Kidney (tissue), 14 donors: Measurements from ENCODE around the gene TMEM30B. TPM values are rescaled to one million over a fixed set of nuclear protein-coding genes. Genes with fewer than 3 reads are reported as not detected.

Experiments
- DNase-seq, 5 donors: peaks; one replicate each; pipeline ENCODE4 v3.0.0-alpha.2; 2013 to 2020
- FAIRE-seq: peaks from 2 replicates; lab custom pipeline; 2012; peaks lifted over from hg19 to GRCh38; lab: Jason Lieb, UNC
- H3K27ac ChIP-seq, 2 donors: one replicate each; pipeline ENCODE4 v1.7.0; 2013; ENCODE audit warnings: low read depth in 2 of 2, low read length in 2 of 2, inconsistent platforms in 1 of 2
- H3K27me3 ChIP-seq: one replicate; pipeline ENCODE4 v1.7.1; 2013; ENCODE audit warnings: low read length, inconsistent platforms; ENCODE audit not compliant: control insufficient read depth, insufficient read depth
- H3K36me3 ChIP-seq, 3 donors: one replicate each; pipeline versions ENCODE4 v1.7.0 to v1.7.1; 2013; ENCODE audit warnings: low read length in 3 of 3, control low read depth in 1 of 3, inconsistent platforms in 1 of 3; ENCODE audit not compliant: insufficient read depth in 3 of 3, control insufficient read depth in 2 of 3
- H3K4me1 ChIP-seq, 3 donors: one replicate each; pipeline versions ENCODE4 v1.7.0 to v1.7.1; 2013; ENCODE audit warnings: low read length in 3 of 3, inconsistent platforms in 1 of 3, low read depth in 1 of 3; ENCODE audit not compliant: control insufficient read depth in 2 of 3, insufficient read depth in 2 of 3
- H3K4me3 ChIP-seq, 3 donors: one replicate each; pipeline versions ENCODE4 v1.7.0 to v1.8.1; 2013; ENCODE audit warnings: low read length in 3 of 3, control low read depth in 1 of 3, inconsistent platforms in 1 of 3
- H3K9ac ChIP-seq, 3 donors: one replicate each; pipeline versions ENCODE4 v1.7.0 to v1.7.1; 2013; ENCODE audit warnings: low read length in 3 of 3, control low read depth in 1 of 3, inconsistent platforms in 1 of 3
- H3K9me3 ChIP-seq, 3 donors: one replicate each; pipeline versions ENCODE4 v1.7.0 to v1.7.1; 2013; ENCODE audit warnings: low read length in 3 of 3, control low read depth in 1 of 3, inconsistent platforms in 1 of 3; ENCODE audit not compliant: control insufficient read depth in 2 of 3, insufficient read depth in 1 of 3
- CTCF ChIP-seq: IDR thresholded peaks from 3 replicates; pipeline ENCODE4 v1.5.1; 2012; ENCODE audit warnings: mild to moderate bottlenecking, moderate library complexity, borderline replicate concordance; ENCODE audit not compliant: insufficient read depth; ENCODE audit errors: extremely low read depth
- intact Hi-C: fragments of 100-400 bp; cut with DNase I; formaldehyde crosslinking; loops from one replicate; pipeline ENCODE4 v1.11.1; 2022
- polyA plus RNA-seq: library from polyadenylated mRNA; stranded (reverse); fragments of 350-450 nt; fragmentation: Illumina TruSeq; extraction: RNeasy Lipid Tissue Mini Kit (QIAGEN cat#74804); gene quantifications from one replicate; pipeline ENCODE4 v1.2.3, GENCODE V29; 2014; ENCODE audit warnings: low read depth, low replicate concordance; ENCODE audit not compliant: insufficient read depth
- total RNA-seq: library from RNA; stranded (reverse); fragmentation: NEBNext Ultra II Directional; extraction: Animal tissue kit (Norgen Biotek cat#: 25700); gene quantifications from one replicate; pipeline ENCODE4 v1.2.1, GENCODE V29; 2021
- donor health status: control.
- donor health status: control.
- donor health status: control.
- donor health status: control.
- donor health status: control.
- donor health status: DM: yes; HTN: yes; CAD: no.
- donor health status: Normal renal cell carcinoma (clear cell type).

Gene TMEM30B
- total and polyA plus RNA-seq, 2 donors from 2014 or later: 9.4 to 20.4 TPM

GRCh38 chr14:61254808-61255526 lies 26.2 kb downstream of the TMEM30B start:
- H3K27ac ChIP-seq: no peak overlapping the region
- H3K4me3 ChIP-seq: no peak overlapping the region
- H3K36me3 ChIP-seq: no peaks in the 10 kb centered on the region
- intact Hi-C loops: loop anchor here (5.0 kb wide), 1 partner anchor 628 kb away; no protein-coding TSS in a partner anchor
- H3K9me3 ChIP-seq: no peaks in the 10 kb centered on the region
- H3K9ac ChIP-seq: no peak overlapping the region
- no peak for TF ChIP-seq CTCF
- FAIRE-seq (no peak), DNase-seq (peak in 2 of 5 donors; percentile 28 to 39)
- no peaks in the 10 kb centered on the region for H3K27me3 ChIP-seq
- no peaks in the 10 kb centered on the region for H3K4me1 ChIP-seq

- intact Hi-C loops: loop anchor here (5.0 kb wide), 1 partner anchor 626 kb away; no protein-coding TSS in a partner anchor
- H3K4me1 ChIP-seq: no peaks in the 10 kb centered on the region
- no peak overlapping the region for H3K27ac ChIP-seq
- H3K9ac ChIP-seq: no peak overlapping the region
- DNase-seq (no peak), FAIRE-seq (no peak)
- H3K4me3 ChIP-seq: no peak overlapping the region
- H3K36me3 ChIP-seq: no peaks in the 10 kb centered on the region
- no peaks in the 10 kb centered on the region for H3K27me3 ChIP-seq
- no peaks in the 10 kb centered on the region for H3K9me3 ChIP-seq
- no peak for TF ChIP-seq CTCF
Observed at GRCh38 chr14:61253064-61253738, 27.9 kb downstream of the TMEM30B start.

GRCh38 chr14:61252369-61253063 lies 28.6 kb downstream of the TMEM30B start:
- peak; percentile 83 for FAIRE-seq
- DNase-seq: peak; percentile 70 to 96 (median 87)
- intact Hi-C loops: loop anchor here (5.0 kb wide), 1 partner anchor 625 kb away; no protein-coding TSS in a partner anchor

More at GRCh38 chr14:61252369-61253063, 28.6 kb downstream of the TMEM30B start:
- Histone ChIP-seq H3K4me1 (no peaks in the 10 kb centered on the region), H3K9me3 (no peaks in the 10 kb centered on the region), H3K4me3 (no peak overlapping the region), H3K9ac (no peak overlapping the region), H3K27me3 (no peaks in the 10 kb centered on the region), H3K27ac (no peak overlapping the region), H3K36me3 (no peaks in the 10 kb centered on the region)
- TF ChIP-seq CTCF: peak; percentile 82
